Raji (cell line): Measurements from ENCODE around the gene GFRAL.

Source experiments
- POLR2A ChIP-seq: IDR thresholded peaks from 2 replicates; pipeline ENCODE4 v1.6.1; 2011; ENCODE audit warnings: low read depth, low read length, control low read depth; ENCODE audit not compliant: insufficient read depth

Gene GFRAL

DNA sequence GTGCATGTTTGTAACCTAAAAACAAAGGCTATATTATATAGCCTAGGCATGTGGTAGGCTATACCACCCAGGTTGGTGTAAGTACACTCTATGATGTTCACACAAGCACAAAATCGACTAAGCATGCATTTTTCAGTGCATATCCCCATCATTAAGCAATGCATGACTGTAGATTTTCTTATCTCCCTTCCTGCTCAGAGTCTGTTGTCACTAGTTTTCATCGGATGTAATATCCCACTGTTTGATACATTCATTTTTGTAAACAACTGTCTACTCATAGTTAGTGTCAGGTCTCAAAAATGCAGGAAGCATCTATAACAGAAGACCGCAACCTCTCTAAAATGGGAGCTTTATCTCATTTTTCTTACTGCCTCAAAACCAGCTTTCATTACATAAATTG, 70.7 kb downstream of the GFRAL start:
- no peak for TF ChIP-seq POLR2A

GRCh38 chr6:55399351-55399750, 72.1 kb downstream of the GFRAL start:
- no peak for TF ChIP-seq POLR2A

DNA sequence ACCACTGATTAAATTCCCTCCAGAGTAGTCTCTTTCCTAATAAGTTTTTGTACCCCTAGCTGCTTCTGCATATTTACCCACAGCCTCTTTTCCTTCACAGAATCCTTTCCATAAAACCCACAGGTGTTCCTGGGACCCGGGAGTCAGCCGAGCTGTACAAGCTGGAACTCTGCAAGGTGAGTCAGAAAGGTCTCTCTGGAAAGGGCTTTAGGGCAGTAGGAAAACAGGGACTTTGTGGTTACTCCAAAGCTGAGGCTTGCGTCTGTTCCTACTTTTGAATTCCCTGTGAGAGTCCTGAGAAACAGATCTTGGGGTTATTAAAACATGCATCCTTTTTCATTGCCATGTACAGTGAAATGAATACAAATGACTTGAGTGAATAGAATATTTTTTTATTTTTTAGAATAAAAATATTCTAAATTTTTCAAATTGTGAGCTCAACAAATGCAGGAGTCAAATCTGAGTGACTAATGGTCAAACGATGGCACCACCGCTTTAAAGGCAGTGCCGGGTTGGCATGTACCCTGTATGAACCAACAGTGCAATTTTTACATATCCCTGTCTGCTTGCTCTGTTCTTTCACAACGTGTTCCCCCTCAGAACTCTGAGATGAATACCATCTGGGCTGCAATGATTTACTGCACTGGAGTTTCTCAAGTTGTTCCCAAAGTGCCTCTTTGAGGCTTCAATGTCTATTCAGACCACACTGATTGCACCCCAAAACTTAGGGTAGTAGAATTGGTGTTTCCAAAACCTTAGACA, 78.4 kb downstream of the GFRAL start:
- no peak for TF ChIP-seq POLR2A

DNA sequence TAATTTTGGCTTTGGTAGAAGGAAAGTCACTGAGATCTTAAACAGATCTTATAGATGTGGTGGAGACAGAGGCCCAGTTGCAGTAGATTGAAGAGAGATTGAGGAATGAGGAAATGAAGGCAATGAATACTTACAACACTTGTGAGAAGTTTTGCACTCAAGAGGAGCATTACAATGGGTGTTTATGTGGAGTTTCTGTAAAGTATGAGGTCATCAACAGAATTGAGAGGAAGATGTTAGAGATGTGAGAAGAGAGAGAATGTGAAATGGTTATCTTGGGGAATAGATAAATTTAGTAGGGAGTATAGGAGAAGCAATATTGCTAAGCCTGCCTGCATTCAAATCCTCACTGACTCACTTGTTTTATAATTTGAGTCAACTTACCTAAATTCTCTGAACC, 83.4 kb downstream of the GFRAL start:
- TF ChIP-seq POLR2A = no peak

GRCh38 chr6:55423933-55424332, 96.7 kb downstream of the GFRAL start:
- TF ChIP-seq POLR2A = no peak

DNA sequence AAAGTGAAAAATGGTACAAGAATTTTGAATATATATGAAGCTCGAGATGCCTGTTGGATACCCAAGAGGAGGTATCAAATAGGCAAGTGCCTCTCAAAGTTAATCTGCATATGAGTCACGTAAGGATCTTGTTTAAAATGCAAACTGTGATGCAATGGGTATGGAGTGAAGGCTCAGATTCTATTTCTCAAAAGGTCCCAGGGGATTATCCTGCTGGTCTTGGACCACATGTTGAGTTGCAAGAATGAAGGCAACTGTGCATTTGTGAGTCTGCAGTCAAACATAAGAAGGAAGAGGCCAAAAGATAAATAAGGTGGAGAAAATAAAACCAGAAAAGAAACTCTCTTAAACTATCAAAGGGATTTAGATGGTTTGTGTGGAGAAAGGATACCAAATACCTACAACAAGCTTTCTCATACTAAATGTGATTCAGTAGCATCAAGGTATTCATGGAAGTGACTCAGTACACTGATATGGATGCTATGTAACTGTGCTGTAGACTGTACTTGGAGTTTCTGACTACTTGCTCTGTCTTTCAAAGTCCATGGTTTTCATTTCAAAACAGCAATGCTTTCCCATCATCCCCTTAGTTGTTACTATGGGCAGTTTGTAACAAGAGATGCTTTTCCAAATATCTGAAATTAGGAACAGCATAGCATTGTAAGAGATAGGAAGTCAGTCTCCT, 106.3 kb downstream of the GFRAL start:
- no peak for TF ChIP-seq POLR2A

DNA sequence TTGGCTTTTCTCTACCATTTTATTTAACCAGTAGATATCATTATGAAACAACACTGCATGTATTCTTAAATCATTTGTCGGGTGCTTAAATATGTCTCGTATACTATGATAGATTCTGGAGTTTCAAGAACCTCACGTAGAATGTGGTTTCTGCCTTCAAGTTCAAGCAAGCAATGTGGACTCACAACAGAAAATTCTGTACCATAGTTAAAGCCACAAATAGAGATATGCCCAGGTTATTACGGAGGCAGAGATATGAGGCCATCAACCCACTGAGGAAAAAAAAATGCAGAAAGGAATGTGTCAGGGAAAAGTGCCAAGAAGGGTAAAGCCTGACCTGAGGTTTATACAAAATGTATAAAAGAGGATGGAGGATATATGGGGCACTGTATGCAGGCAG, 109.9 kb downstream of the GFRAL start:
- no peak for TF ChIP-seq POLR2A

- TF ChIP-seq POLR2A = no peak
These were observed 110.9 kb downstream of the GFRAL start for GRCh38 chr6:55438203-55438602.

GRCh38 chr6:55443238-55444134, 116.2 kb downstream of the GFRAL start:
- no peak for TF ChIP-seq POLR2A

DNA sequence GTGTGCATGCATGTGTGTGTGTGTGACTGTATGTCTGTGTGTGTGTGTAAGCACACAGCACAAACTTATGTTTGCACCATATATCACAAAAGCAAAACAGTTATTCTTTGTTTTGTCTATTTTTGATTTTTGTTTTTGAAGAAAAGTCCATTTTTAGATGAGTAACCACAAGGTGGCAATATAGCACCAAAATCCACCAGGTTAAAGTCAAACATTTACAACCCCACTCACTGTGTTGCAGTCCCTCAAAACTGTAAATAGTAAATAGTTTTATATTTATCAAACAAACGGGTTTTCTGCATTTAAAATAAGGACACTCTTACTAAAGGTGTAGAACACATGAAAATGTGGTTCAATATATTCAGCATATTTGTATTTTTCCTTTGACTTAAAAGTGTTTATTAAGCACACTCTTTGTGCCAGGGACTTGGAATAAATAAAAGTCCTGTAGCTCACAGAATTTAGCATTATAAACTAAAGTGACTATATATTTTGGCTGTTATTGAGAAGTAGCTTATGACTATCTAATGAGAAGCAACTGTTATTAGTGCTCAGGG, 118.5 kb downstream of the GFRAL start:
- no peak for TF ChIP-seq POLR2A

GRCh38 chr6:55447891-55448290, 120.6 kb downstream of the GFRAL start:
- TF ChIP-seq POLR2A = no peak

DNA sequence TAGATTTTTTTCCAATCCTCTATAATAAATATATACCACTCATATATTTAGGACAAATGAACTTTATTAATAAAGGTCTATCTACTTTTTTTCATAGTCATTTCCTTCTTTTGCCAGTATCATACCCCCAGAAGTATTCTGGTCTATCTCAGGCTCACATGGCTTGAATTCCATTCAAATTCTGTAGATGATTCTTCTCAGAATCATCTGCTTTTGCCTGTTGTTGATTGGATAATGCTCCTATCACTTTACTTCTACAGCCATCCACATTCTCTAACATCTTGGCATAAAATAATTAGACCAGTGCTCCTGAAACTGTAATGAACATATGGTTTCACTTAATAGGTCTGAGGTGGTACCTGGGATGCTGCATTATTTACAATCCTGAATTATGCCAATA, 121.2 kb downstream of the GFRAL start:
- no peak for TF ChIP-seq POLR2A

DNA sequence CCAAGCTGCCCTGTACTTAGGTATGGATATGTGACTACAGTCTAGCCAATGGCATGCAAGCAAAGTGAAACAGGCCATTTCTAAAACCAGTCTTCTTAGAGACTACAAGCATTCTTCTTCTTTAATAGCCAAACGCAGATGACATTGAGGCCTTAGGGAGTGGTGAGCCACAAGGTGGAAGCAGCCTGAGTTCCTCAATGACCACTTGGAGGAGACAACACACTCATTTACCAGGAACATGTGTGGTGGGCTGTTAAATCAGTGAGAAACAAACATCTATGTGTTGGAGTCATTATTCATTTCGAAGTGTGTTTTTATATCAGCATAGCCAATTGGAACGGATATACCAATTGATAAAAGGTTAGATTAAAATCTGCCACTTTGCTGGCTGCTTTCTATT, 122.0 kb downstream of the GFRAL start:
- no peak for TF ChIP-seq POLR2A

- no peak for TF ChIP-seq POLR2A
These were observed 122.7 kb downstream of the GFRAL start for GRCh38 chr6:55450005-55450404.
